Neural cell (in vitro differentiated cells): ENCODE results near the gene STK32B.

Source experiments
- EZH2 ChIP-seq: fragments of 200-600, 300-800 bp; shearing (Covaris generic), sonication (generic); IDR thresholded peaks from 2 replicates; pipeline ENCODE4 v1.6.1; 2014; ENCODE audit warnings: antibody characterized with exemption, low read length, borderline replicate concordance, mild to moderate bottlenecking; ENCODE audit not compliant: insufficient read depth, poor library complexity, severe bottlenecking
- POLR2AphosphoS5 ChIP-seq: IDR thresholded peaks from 2 replicates; pipeline ENCODE4 v1.6.1; 2012
- TF ChIP-seq, protein P1 (sequence below): fragments of 450-650 bp; IDR thresholded peaks from 2 replicates; pipeline ENCODE4 v1.5.1; 2014; ENCODE audit warnings: antibody characterized with exemption, mild to moderate bottlenecking, moderate library complexity; ENCODE audit not compliant: poor library complexity, severe bottlenecking
- TF ChIP-seq, protein P2 (sequence below): IDR thresholded peaks from 2 replicates; pipeline ENCODE4 v1.6.1; 2012; ENCODE audit warnings: borderline replicate concordance

DNA sequence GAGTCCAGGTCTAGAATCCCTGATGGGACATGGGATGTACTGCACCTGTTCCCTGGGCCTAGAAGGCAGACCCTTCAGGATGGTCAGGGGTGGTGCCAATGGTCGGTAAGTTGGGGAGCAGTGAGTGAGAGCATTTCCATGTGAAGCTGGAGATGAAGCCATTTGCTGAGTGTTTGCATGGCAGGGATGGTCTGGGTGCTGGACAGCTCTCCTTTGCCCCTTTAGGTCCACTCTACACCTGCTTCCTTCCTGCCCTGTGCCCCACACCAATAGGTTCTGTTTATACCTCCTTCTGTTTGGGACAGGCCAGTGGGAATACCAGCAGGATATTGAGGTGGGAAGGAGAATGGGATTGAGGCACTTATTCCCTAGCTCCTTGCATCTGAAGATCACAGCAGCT lies 181.3 kb downstream of the STK32B start:
- no peak for TF ChIP-seq POLR2AphosphoS5
- TF ChIP-seq, protein P1, sequence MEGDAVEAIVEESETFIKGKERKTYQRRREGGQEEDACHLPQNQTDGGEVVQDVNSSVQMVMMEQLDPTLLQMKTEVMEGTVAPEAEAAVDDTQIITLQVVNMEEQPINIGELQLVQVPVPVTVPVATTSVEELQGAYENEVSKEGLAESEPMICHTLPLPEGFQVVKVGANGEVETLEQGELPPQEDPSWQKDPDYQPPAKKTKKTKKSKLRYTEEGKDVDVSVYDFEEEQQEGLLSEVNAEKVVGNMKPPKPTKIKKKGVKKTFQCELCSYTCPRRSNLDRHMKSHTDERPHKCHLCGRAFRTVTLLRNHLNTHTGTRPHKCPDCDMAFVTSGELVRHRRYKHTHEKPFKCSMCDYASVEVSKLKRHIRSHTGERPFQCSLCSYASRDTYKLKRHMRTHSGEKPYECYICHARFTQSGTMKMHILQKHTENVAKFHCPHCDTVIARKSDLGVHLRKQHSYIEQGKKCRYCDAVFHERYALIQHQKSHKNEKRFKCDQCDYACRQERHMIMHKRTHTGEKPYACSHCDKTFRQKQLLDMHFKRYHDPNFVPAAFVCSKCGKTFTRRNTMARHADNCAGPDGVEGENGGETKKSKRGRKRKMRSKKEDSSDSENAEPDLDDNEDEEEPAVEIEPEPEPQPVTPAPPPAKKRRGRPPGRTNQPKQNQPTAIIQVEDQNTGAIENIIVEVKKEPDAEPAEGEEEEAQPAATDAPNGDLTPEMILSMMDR: no peak
- TF ChIP-seq EZH2: no peak
- TF ChIP-seq, protein P2, sequence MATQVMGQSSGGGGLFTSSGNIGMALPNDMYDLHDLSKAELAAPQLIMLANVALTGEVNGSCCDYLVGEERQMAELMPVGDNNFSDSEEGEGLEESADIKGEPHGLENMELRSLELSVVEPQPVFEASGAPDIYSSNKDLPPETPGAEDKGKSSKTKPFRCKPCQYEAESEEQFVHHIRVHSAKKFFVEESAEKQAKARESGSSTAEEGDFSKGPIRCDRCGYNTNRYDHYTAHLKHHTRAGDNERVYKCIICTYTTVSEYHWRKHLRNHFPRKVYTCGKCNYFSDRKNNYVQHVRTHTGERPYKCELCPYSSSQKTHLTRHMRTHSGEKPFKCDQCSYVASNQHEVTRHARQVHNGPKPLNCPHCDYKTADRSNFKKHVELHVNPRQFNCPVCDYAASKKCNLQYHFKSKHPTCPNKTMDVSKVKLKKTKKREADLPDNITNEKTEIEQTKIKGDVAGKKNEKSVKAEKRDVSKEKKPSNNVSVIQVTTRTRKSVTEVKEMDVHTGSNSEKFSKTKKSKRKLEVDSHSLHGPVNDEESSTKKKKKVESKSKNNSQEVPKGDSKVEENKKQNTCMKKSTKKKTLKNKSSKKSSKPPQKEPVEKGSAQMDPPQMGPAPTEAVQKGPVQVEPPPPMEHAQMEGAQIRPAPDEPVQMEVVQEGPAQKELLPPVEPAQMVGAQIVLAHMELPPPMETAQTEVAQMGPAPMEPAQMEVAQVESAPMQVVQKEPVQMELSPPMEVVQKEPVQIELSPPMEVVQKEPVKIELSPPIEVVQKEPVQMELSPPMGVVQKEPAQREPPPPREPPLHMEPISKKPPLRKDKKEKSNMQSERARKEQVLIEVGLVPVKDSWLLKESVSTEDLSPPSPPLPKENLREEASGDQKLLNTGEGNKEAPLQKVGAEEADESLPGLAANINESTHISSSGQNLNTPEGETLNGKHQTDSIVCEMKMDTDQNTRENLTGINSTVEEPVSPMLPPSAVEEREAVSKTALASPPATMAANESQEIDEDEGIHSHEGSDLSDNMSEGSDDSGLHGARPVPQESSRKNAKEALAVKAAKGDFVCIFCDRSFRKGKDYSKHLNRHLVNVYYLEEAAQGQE: no peak
